Central memory CD4-positive, alpha-beta T cell (primary cell): Measurements from ENCODE around the gene ITGB1.
"Not testable (repeated sequence)": the region's sequence is repeated elsewhere in the genome, so short reads cannot be mapped to it uniquely, and the experiment has no call there.

Source experiments
- DNase-seq: peaks from one replicate; pipeline ENCODE4 v3.0.0; 2022
- total RNA-seq, 3 experiments: gene quantifications; one replicate each; lab custom pipeline; 2026; lab: John Stamatoyannopoulos, UW

The ITGB1 gene
- 192 to 555 (median 441) reads per million in 3 experiments for total RNA-seq

DNA sequence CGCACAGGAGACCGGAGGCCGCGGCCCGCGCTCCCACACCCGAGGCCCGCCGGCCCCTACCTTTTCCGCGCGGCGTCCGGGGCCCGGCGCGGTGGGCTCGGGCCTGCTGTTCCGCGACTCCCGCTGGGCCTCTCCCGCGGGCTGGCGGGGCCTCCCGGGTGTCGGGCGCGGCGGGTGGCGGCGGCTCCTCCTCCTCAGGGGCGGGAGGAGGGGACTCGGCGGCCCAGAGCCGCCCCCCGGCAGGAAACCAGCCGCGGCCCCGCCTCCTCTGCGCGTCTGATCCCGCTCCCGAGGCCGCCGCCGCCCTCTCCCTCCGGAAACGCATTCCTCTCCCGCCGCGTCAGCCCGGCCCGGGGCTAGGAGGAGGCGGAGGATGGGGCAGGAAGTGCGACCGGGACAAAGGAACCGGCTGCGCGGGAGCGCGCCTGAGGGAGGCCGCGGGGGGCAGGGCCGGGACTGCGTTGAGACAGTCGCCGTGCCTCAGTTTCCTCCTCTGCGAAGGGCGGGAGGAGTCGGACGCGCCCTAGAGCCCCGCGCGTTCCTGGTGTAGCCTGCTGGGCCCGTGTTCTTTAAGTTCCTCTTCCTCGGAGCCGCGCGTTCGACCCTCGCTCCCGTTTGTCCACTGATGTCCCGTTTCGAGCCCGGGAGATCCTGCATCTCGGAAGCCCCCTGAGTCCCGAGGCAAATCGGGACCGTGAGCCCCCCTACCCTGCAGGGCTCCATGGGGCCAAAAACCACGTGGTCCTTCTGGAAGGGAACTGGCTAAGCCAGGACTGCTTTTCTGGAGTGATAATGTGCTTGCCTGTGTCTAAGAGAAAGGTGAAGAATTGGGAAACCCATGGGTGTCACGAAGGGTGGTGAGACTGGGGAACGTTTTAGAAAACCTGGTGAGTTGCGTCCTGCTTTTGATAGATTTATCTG lies at the start of gene ITGB1:
TSS of gene ITGB1 (minus strand) at position 146 of the 921 bp plus-strand sequence. CDS start 22,672 bp downstream, outside the sequence.
- DNase-seq: peak; percentile 84

DNA sequence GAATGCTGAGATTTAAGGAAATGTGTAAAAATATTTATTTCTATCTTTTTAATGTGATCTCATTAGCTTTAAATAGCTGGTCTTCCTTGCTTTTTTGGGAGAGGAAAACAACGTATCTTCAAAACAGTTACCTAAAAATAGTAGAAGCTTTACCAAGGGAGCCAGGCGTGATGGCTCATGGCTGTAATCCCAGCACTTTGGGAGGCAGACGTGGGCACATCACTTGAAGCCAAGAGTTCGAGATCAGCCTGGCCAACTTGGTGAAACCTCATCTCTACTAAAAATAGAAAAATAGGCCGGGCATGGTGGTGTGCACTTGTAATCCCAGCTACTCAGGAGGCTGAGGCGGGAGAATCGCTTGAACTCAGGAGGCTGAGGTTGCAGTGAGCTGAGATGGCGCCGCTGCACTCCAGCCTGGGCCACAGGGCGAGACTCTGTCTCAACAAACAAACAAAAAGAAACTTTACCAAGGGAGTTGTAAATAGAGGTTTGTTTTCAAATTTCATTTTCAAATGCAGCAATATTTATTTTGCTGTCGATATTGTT lies 48.4 kb upstream of the ITGB1 start:
- DNase-seq: no peak

DNA sequence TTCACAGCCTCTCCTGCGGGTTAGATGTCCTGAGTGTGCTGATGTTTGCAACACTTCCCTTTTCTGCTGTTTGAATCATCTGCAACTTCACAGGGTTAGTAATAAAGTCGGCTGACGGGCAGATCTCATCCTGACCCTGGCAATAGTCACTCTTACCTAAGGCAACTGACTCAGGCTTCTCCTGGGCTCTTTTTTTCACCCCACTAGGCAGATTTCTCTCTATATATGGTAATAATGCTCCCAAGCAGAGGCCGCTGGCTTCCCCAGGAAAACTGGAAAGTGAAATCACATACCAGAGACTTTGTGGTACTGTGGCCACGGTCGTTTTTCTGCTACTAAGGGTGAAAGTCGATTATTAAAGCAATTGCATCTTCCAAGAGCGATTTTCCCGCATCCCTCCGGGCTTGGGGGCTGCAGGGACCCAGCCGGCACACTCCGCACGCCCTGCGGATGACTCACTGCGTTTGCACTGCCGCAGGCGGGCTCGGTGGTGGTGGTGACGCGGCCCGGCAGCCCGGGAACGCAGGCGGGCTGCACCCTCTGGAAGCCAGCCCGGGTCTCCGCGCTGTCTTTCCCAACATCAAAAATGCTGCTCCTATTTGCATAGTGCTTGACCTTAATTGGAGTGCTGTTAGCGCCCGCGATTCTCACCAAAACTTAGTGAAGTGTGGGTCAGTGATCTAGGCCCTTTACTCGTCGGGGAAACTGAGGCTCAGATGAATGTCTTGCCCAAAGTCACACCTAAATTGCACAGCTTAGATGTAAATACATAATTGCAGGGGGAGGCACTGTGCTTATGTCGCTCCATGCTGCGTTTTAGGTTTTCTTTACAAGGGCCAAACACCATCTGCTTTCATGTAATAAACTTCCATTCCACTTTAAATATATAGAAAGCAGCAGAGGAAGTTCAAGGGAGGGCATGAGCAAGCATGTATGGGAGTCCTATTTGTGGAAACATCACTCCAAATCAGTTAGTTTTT lies 47.6 kb upstream of the ITGB1 start:
- no peak for DNase-seq

DNA sequence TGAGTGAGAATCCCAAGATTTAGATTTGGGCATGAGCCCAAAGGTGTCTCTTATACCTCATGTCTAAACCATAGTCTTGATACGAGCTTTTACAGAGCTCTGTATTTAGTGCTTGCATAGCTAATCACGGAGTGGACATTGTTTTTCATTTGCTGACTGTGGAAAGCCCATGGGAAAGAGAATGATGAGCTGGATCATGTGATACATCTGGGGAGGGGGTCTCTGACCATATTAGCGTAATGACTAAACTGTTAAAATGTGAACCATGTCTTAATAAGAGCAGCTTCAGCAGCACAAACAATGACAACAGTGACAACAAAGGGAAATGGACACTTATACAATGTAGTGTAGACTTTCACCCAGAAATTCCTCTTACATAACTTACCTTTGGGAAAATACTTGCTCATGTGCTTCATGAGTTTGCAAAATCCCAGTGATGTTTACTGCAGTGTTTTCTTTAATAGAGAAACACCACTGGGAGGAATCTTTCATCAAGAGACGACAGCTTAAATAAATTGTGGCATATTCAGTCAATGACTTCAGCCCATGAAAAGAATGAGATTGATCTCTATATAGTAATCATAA lies 44.0 kb upstream of the ITGB1 start:
- no peak for DNase-seq

DNA sequence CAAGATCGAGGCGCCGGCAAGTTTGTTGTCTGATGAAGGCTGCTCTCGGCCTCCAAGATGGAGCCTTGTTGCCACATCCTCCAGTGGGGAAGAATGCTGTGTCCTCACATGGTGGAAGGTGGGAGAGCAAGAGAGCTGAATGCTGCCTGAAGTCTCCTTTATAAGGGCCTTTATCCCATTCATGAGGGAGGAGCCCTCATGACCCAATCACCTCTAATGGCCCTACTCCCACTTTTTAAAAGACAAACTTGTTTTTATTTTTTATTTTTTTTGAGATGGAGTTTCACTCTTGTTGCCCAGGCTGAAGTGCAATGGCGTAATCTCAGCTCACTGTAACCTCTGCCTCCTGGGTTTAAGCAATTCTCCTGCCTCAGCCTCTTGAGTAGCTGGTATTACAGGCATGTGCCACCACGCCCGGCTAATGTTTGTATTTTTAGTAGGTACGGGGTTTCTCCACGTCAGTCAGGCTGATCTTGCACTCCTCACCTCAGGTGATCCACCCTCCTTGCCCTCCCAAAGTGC lies 40.1 kb upstream of the ITGB1 start:
- DNase-seq: not testable (repeated sequence)

DNA sequence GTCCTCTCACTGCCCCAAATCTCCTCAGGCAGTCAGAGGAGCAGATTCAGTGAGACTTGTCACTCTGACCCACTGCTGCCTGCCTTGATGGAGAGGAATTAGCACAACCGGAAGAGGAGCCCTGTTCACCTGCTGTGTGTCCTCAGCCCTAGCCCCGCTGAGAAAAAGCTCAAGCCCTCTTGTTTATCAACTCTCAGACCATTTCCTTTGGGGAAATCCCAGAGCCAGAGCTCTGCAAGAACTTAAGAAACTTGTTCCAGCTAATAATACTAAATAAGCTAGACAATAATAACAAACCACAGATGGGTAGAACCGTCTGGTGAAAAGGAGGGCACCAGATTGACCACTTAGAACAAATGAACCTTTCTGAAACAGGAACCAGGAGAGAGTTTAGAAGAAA lies 37.7 kb upstream of the ITGB1 start:
- DNase-seq: no peak

DNA sequence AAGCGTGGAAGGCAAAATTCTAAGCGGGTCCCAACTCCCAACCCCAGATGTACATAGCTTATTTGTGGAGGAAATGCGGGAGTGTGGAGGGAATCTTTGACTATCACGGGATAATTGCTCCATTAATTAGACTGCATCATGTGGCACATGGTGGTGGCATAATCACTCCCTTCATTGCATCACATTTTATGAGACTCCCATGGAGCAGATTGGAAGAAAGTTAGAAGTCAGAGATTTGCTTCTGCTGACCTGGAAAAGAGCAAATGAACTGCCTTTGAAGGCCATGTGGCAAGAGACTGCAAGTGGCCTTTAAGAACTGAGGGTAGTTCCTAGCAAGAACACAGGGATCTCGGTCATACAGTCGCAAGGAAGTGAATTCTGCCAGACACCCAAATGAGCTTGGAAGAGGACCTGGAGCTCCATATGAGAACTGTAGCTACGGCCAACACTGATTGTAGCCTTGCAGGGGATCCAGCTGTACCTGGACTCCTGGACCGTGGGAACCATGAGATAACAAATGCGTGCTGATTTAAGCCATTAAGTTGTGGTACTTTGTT lies 37.1 kb upstream of the ITGB1 start:
- DNase-seq: no peak

DNA sequence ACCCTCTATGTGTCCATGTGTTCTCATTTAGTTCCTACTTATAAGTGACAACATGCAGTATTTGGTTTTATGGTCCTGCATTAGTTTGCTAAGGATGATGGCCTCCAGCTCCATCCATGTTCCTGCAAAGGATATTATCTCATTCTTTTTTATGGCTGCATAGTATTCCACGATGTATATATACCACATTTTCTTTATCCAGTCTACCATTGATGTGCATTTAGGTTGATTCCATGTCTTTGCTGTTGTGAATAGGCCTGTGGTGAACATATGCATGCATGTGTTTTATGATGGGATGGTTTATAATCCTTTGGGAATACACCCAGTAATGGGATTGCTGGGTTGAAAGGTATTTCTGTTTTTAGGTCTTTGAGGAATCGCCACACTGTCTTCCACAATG lies 36.6 kb upstream of the ITGB1 start:
- DNase-seq: not testable (repeated sequence)

DNA sequence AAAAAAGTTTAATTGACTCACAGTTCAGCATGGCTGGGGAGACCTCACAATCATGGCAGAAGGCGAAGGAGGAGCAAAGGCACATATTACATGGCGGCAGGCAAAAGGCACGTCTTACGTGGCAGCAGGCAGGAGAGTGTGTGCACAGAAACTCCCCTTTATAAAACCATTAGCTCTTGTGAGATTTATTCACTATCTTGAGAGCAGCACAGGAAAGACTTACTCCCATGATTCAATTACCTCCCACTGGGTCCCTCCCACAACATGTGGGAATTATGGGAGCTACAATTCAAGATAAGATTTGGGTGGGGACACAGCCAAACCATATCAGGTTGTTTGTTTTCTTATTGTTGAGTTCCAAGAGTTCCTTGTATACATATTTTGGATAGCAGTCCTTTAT lies 34.3 kb upstream of the ITGB1 start:
- not testable (repeated sequence) for DNase-seq

DNA sequence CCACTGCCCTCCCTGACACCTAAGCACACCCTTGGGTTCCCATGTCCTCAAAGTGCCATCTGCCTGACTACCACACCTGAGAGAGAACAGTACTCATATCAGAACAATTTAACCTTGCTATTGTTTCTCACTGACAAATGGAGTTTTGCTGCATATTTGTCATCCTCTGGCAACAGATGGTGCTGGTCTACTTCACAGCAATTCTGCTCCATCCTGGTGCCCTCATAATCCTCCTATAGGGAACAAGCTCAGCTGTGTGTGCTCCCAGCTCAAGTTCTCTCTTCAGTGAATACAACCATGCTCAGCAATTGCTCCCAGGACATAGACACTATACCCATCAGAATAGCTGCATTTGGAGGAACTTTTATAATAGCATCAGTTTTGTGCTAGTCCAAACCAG lies 32.8 kb upstream of the ITGB1 start:
- no peak for DNase-seq

DNA sequence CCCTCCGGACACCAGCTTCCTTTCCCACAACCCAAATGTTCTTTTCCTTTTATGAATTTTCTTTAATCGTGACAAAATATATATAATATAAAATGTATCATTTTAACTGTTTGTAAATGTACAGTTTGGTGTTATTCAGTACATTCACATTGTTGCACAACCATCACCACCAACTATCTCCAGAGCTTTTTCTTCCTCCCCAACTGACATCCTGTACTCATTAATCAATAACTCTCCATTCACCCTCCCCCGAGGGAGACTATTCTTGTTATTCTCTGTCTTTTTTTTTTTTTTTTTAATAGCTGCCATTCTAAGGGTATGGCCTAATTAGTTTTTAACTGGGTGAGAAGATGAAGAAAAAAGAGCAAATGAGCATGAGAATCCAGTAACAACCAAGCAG lies 30.6 kb upstream of the ITGB1 start:
- no peak for DNase-seq

DNA sequence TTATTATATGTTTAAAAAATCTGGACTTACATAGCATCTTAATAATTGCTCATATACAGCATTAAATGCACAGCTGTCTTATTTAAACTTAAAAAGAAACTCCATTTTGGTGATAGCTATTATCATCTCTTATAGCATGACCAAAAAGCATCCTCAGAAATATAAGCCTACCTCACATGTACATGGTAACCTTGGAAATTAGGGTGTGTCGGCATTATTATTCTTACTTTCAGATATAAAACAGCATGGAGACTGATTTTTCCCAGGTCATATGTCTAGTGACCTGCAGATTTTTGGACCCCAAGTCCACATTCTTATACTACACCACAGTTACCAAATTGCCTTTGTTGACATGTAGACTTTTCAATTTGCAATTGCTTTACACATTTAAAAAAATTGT lies 29.1 kb upstream of the ITGB1 start:
- no peak for DNase-seq

DNA sequence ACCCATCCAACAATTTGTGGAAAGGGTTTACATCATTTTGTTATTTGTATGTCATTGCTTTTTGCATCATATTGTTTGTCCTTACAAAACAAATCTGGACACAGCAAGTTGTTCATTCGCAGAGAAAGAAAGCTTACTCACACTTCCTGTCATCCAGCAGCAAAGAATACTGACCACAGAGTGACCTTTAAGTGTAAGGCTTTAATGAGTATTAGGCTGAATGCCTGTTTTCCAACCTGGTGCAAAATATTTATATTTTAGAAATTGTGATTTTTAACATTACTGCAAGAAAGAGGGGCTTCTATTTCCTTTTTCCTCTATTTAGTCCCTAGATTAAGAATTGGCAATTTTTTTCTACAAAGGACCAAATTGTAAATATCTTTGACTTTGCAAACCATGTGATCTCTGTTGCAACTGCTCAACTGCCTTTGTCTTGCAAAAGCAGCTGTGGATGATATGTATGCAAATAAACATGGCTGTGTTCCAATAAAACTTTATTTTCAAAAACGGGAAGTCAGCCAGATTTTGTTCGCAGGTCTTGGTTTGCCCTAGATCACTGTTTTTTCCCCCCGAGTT lies 27.8 kb upstream of the ITGB1 start:
- no peak for DNase-seq

DNA sequence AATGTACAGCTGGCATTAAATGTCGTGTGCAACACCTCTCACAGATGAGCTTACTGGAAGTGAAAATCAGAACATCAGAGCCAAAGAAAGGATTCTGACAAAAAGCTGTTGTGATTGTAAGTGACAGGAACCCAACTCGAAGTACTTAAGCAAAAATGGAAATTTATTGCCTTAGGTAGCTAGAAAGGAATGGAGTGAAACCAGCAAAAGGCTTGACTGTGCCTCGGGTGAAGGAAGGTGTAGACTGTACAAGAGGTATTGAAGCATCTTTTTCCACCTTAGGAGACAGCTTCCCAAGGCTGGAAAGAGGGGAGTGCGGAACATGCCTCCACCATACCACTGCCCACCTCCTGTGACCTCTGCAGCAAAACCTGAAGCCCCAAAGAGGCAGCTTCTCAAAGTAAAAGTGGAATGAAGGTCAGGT lies 27.3 kb upstream of the ITGB1 start:
- no peak for DNase-seq

DNA sequence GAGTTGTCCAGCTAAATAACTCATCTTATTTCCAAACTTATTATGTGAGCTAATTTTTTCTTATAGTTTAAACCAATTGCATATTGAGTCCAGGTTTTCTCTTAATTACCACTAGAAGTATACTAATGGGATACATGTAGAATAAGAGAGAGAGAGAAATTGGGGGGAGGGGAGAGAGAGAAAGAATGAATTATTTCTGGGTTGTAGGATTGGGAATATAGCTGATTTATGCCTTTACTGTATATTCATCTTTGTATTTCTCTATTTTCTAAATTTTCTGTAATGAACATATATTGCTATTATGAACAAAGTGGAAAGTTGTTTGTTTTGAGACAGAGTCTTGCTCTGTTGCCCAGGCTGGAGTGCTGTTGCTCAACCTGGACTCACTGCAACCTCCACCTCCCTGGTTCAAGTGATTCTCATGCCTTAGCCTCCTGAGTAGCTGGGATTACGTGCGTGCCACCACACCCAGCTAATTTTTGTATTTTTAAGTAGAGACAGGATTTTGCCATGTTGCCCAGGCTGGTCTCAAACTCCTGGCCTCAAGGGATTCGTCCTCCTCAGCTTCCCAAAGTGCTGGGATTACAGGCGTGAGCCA lies 26.1 kb upstream of the ITGB1 start:
- DNase-seq: no peak

DNA sequence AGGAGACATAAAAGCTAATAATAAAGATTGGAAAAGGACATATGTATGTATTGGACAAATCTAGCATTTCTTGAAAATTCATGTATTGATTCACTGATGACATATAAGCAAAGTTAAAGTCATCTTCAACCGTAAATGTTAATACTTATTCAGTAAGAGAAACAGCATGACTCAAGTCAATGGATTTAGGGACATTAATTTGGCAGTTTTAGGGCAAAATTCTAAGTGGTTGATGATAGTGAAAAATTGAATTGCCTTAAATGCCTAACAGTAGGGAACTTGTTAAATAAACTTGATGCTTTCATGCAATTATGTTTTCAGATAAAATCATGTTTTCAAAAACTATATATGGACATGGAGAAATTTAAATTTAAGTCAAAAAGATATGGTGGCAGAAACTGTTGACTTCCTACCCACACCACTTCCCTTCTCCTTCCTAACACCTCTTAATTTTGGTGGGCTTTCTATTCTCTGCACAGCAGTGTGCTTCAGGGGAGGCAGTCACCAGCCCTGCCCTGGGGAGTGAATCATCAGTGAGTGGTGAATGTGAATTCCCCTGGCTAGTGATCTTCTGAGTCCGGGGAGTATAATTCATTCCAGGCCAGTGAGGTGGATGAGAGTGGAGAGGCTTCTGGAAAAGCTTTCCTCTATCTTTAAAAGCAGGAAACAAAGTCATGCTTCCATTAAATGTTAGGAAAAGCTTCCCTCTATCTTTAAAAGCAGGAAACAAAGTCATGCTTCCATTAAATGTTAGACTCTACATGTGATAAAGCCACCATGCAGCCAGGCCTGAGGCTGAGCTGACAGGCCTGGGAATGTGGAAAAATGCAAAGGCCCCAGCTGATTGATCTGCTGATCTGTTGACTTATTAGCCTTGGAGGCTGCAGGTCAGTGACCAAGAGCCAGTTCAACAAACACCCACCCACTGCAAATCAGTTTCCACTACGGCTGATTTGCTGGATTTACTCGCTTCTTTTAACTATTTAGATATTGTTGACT lies 25.2 kb upstream of the ITGB1 start:
- no peak for DNase-seq

DNA sequence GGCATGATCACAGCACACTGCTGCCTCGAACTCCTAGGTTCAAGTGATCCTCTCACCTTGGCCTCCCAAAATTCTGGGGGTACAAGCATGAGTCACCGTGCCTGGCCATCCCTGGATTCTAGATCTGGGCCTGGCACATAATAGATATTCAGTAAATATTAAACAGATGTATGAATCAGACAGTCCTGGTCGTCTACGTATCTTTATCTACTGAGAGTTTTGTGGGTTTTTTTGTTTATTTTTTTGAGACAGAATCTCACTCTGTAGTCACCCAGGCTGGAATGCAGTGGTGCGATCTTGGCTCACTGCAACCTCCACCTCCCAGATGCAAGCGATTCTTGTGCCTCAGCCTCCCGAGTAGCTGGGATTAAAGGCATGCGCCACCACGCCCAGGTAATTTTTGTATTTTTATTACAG lies 24.3 kb upstream of the ITGB1 start:
- no peak for DNase-seq

DNA sequence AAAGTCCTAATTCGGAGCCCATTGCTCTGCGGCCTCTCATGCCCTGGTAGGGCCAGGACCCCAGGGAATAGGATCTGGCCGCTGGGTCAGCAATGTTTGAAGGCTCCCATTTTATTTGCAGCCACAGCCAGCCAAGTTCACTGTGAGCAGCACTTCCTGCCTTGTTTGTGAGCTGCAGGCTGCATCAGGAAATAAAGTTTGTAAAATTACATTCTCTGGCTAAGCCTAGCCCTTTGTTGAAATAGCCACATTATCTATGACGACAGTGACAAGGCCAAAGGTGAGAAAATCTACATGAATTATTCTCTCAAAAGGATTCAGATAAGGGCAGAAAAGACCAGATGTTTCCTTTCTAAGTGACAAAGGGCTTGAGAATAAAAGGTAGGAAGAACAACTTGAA lies 23.7 kb upstream of the ITGB1 start:
- peak; percentile 39 for DNase-seq

DNA sequence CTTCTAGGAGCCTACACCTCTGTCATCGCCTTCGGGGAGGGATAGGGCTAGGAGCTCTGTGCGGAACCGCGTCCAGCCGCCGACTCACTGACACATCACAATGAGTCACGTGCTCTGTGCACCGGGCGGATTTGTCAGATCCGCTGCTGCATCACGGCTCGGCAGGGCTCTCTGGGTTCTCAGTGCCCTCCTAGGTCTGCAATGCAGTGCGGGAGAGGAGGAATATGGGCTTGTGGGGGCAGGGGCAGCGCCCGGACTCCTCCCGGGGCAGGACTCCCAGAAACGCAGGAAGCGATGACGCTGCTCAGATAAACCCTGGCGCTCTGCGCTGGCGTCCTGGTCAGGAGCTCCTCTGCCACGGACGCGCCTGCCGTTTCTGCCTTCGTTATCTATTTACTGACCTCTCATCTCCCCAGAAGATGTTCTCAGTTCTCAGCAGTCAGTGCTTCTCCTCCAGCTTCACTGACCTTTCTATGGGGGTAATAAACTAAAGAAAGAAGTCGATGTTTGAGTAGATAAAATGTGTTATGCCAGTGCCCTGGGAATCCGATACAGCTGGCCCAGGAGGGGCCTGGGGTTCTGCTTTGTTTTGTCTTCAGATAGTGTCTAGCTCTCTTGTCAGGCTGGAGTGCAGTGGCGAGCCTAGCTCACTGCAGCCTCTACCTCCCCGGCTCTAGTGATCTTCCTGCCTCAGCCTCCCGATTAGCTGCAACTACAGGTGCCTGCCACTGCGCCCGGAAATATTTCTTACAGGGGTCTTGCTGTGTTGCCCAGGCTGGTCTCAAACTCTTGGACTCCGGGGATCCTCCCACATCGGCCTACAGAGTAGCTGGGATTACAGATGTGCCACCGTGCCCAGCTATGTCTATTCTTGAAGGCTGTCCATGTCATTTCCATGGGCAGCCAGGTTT lies 22.8 kb upstream of the ITGB1 start:
- peak; percentile 81 for DNase-seq
